OCI-LY3 (cell line): ENCODE results near the gene TMEM130.

Experiments used
- H2AFZ ChIP-seq: fragments of 200-600, 300-600 bp; shearing (Covaris generic); 2 replicates; pipeline ENCODE4 v1.6.0; 2014; ENCODE audit warnings: antibody characterized with exemption, low read depth, low read length
- H3K27ac ChIP-seq: fragments of 200-600, 300-600 bp; sonication (generic); 2 replicates; pipeline ENCODE4 v1.5.1; 2014; ENCODE audit warnings: mild to moderate bottlenecking, low read length, moderate library complexity, mixed read lengths
- H3K27me3 ChIP-seq: fragments of 200-600, 300-600 bp; sonication (generic); 2 replicates; pipeline ENCODE4 v1.6.1; 2014; ENCODE audit warnings: low read depth, low read length, mixed read lengths
- H3K36me3 ChIP-seq: fragments of 200-600, 300-600 bp; sonication (generic); replicated peaks from 2 replicates; pipeline ENCODE3; 2014; ENCODE audit warnings: low read depth, low read length, mixed read lengths
- H3K4me1 ChIP-seq: fragments of 300-600, 200-600 bp; sonication (generic); 2 replicates; pipeline ENCODE4 v1.6.1; 2014; ENCODE audit warnings: low read length, mixed read lengths
- H3K4me2 ChIP-seq: fragments of 200-600, 300-600 bp; sonication (generic); 2 replicates; pipeline ENCODE4 v1.6.1; 2014; ENCODE audit warnings: low read length, mixed read lengths
- H3K4me3 ChIP-seq: fragments of 300-600, 200-600 bp; sonication (generic); 2 replicates; pipeline ENCODE4 v1.5.1; 2014; ENCODE audit warnings: antibody characterized with exemption, mild to moderate bottlenecking, low read length, moderate library complexity
- H3K79me2 ChIP-seq: fragments of 300-600, 200-600 bp; shearing (Covaris generic); 2 replicates; pipeline ENCODE4 v1.6.1; 2014; ENCODE audit warnings: mild to moderate bottlenecking, low read length, mixed read lengths
- H3K9ac ChIP-seq: fragments of 300-600, 200-600 bp; shearing (Covaris generic); 2 replicates; pipeline ENCODE4 v1.6.0; 2014; ENCODE audit warnings: mild to moderate bottlenecking, low read length, moderate library complexity
- H3K9me3 ChIP-seq: fragments of 200-600, 300-600 bp; shearing (Covaris generic); 2 replicates; pipeline ENCODE4 v1.6.1; 2014; ENCODE audit warnings: low read length, mixed read lengths; ENCODE audit not compliant: insufficient read depth
- H4K20me1 ChIP-seq: fragments of 200-600, 300-600 bp; sonication (generic); 2 replicates; pipeline ENCODE4 v1.6.1; 2016; ENCODE audit warnings: low read length, mixed read lengths; ENCODE audit not compliant: insufficient read depth
- CTCF ChIP-seq: fragments of 200-600, 300-600 bp; sonication (generic); IDR thresholded peaks from 2 replicates; pipeline ENCODE4 v1.5.1; 2014; ENCODE audit warnings: antibody characterized with exemption, low read length, low read depth
- EZH2phosphoT487 ChIP-seq: fragments of 200-600 bp; shearing (Covaris generic); IDR thresholded peaks from 2 replicates; pipeline ENCODE4 v1.6.1; 2018; ENCODE audit warnings: antibody characterized with exemption, mixed run types, low read depth

The TMEM130 gene

GRCh38 chr7:98866351-98866750 is 3.5 kb downstream of the TMEM130 start:
- Histone ChIP-seq H3K9me3 (no peaks in the 10 kb centered on the region), H2AFZ (no peak overlapping the region), H3K27me3 (peaks cover 11% of the 10 kb centered on the region), H3K36me3 (no peaks in the 10 kb centered on the region), H3K4me3 (no peak overlapping the region), H3K4me2 (no peak overlapping the region), H3K79me2 (no peaks in the 10 kb centered on the region), H3K9ac (no peak overlapping the region), H3K27ac (no peak overlapping the region), H3K4me1 (peaks cover 5% of the 10 kb centered on the region), H4K20me1 (no peaks in the 10 kb centered on the region)
- TF ChIP-seq CTCF: no peak
- TF ChIP-seq EZH2phosphoT487: no peak

GRCh38 chr7:98864731-98865453 is 4.9 kb downstream of the TMEM130 start:
- no peak overlapping the region for H3K9ac ChIP-seq
- no peak overlapping the region for H2AFZ ChIP-seq
- peaks cover 11% of the 10 kb centered on the region for H3K27me3 ChIP-seq
- no peak for TF ChIP-seq EZH2phosphoT487
- no peak for TF ChIP-seq CTCF
- no peak overlapping the region for H3K4me2 ChIP-seq
- H3K36me3 ChIP-seq: no peaks in the 10 kb centered on the region
- no peaks in the 10 kb centered on the region for H4K20me1 ChIP-seq
- no peaks in the 10 kb centered on the region for H3K79me2 ChIP-seq
- no peak overlapping the region for H3K4me3 ChIP-seq
- H3K4me1 ChIP-seq: no peaks in the 10 kb centered on the region
- no peak overlapping the region for H3K27ac ChIP-seq
- no peaks in the 10 kb centered on the region for H3K9me3 ChIP-seq

- no peaks in the 10 kb centered on the region for H3K9me3 ChIP-seq
- peaks cover 3% of the 10 kb centered on the region for H3K27me3 ChIP-seq
- no peaks in the 10 kb centered on the region for H3K36me3 ChIP-seq
- TF ChIP-seq CTCF: no peak
- no peaks in the 10 kb centered on the region for H3K79me2 ChIP-seq
- no peaks in the 10 kb centered on the region for H4K20me1 ChIP-seq
- H3K4me2 ChIP-seq: no peak overlapping the region
- H2AFZ ChIP-seq: no peak overlapping the region
- no peak overlapping the region for H3K27ac ChIP-seq
- no peak overlapping the region for H3K9ac ChIP-seq
- H3K4me1 ChIP-seq: no peaks in the 10 kb centered on the region
- H3K4me3 ChIP-seq: no peak overlapping the region
Measured at GRCh38 chr7:98863601-98864000, 6.2 kb downstream of the TMEM130 start.

- Histone ChIP-seq H3K27ac (no peak overlapping the region), H4K20me1 (no peaks in the 10 kb centered on the region), H3K4me3 (no peak overlapping the region), H3K4me2 (no peak overlapping the region), H3K79me2 (no peaks in the 10 kb centered on the region), H3K9ac (no peak overlapping the region), H3K27me3 (no peaks in the 10 kb centered on the region; the same call in 1 of the 2 replicates), H3K9me3 (no peaks in the 10 kb centered on the region), H3K36me3 (no peaks in the 10 kb centered on the region), H2AFZ (no peak overlapping the region), H3K4me1 (no peaks in the 10 kb centered on the region)
- TF ChIP-seq CTCF (no peak), EZH2phosphoT487 (no peak)
Measured at GRCh38 chr7:98862716-98863420, 6.9 kb downstream of the TMEM130 start.
